ENCODE measurements around the gene ADAM15. TPM values are rescaled to one million over a fixed set of nuclear protein-coding genes. Genes with fewer than 3 reads are reported as not detected.

The ADAM15 gene
- total and polyA plus RNA-seq, 2 donors (not counting 1 experiment from before 2014, with no cell fraction given): 14.6 to 28.4 TPM

GRCh38 chr1:155039308-155039669, 11.8 kb upstream of the ADAM15 start:
- no peaks in the 10 kb centered on the region for H4K20me1 ChIP-seq (ENCODE audit: control insufficient read depth, insufficient read depth, low read length, poor library complexity, severe bottlenecking)
- no peaks in the 10 kb centered on the region for H3K4me1 Mint-ChIP-seq
- H3K4me1 ChIP-seq (ENCODE audit: control insufficient read depth in 2 of 2, insufficient read depth in 2 of 2, low read length in 2 of 2): no peaks in the 10 kb centered on the region
- H3K79me2 ChIP-seq (ENCODE audit: control insufficient read depth, insufficient read depth, low read length): no peaks in the 10 kb centered on the region
- no peak overlapping the region for H3K4me2 ChIP-seq (replicated peaks; ENCODE audit: low read depth, low read length, poor library complexity, severe bottlenecking)
- H3K4me3 Mint-ChIP-seq: no peak overlapping the region
- ChIA-PET CTCF (interaction anchor here (0.9 to 1.3 kb wide), 4 partner anchors 22 to 480 kb away, joined by 3 to 4 read pairs (median 3); no protein-coding TSS in a partner anchor), POLR2A (interaction anchor here (0.7 kb wide), 1 partner anchor 56 kb away, joined by 6 read pairs; the partner anchor contains the start of gene FLAD1)
- no peak for TF ChIP-seq EZH2 (IDR thresholded peaks at IDR 0.05; ENCODE audit: borderline replicate concordance, insufficient read depth, low read depth, low read length, poor library complexity, severe bottlenecking)
- TF ChIP-seq, protein P1, sequence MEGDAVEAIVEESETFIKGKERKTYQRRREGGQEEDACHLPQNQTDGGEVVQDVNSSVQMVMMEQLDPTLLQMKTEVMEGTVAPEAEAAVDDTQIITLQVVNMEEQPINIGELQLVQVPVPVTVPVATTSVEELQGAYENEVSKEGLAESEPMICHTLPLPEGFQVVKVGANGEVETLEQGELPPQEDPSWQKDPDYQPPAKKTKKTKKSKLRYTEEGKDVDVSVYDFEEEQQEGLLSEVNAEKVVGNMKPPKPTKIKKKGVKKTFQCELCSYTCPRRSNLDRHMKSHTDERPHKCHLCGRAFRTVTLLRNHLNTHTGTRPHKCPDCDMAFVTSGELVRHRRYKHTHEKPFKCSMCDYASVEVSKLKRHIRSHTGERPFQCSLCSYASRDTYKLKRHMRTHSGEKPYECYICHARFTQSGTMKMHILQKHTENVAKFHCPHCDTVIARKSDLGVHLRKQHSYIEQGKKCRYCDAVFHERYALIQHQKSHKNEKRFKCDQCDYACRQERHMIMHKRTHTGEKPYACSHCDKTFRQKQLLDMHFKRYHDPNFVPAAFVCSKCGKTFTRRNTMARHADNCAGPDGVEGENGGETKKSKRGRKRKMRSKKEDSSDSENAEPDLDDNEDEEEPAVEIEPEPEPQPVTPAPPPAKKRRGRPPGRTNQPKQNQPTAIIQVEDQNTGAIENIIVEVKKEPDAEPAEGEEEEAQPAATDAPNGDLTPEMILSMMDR (IDR thresholded peaks at IDR 0.05): no peak
- H3K9ac ChIP-seq (ENCODE audit: low read length): no peak overlapping the region
- WGBS (ENCODE audit: insufficient coverage): 50% methylated on average over 2 of the region's 4 CpGs
- intact Hi-C loops (cut with micrococcal nuclease): no loop called here
- no peak overlapping the region for H2AFZ ChIP-seq (ENCODE audit: insufficient read depth, low read depth, low read length, poor library complexity, severe bottlenecking)
- DNase-seq: no peak
- H3K9me3 ChIP-seq (ENCODE audit: control extremely low read depth in 1 of 3, control insufficient read depth in 2 of 3, insufficient read depth in 1 of 3, low read length in 2 of 3): no peaks in the 10 kb centered on the region
- no peak overlapping the region for H3K27ac Mint-ChIP-seq
- peaks cover 14% of the 10 kb centered on the region for H3K27me3 Mint-ChIP-seq
- H3K36me3 ChIP-seq (replicated peaks in 1 of 2; ENCODE audit: control extremely low read depth in 1 of 2, control insufficient read depth in 1 of 2, extremely low read depth in 1 of 2, insufficient read depth in 2 of 2, low read length in 1 of 2): no peaks in the 10 kb centered on the region
- ATAC-seq (ENCODE audit: low read depth): no peak
- no peaks in the 10 kb centered on the region for H3K9me3 Mint-ChIP-seq (ENCODE audit: insufficient read depth)
- no peak overlapping the region for H3K27ac ChIP-seq (ENCODE audit: low read length in 2 of 2)
- peaks cover 0 to 17% (median 0%) of the 10 kb centered on the region in 4 experiments for H3K27me3 ChIP-seq (replicated peaks in 1 of 4; ENCODE audit: control extremely low read depth in 1 of 4, control insufficient read depth in 3 of 4, insufficient read depth in 4 of 4, low read length in 3 of 4)
- no peak overlapping the region for H3K4me3 ChIP-seq (ENCODE audit: control extremely low read depth in 1 of 5, extremely low read depth in 1 of 5, insufficient read depth in 1 of 5, low read depth in 2 of 5, low read length in 4 of 5)

DNA sequence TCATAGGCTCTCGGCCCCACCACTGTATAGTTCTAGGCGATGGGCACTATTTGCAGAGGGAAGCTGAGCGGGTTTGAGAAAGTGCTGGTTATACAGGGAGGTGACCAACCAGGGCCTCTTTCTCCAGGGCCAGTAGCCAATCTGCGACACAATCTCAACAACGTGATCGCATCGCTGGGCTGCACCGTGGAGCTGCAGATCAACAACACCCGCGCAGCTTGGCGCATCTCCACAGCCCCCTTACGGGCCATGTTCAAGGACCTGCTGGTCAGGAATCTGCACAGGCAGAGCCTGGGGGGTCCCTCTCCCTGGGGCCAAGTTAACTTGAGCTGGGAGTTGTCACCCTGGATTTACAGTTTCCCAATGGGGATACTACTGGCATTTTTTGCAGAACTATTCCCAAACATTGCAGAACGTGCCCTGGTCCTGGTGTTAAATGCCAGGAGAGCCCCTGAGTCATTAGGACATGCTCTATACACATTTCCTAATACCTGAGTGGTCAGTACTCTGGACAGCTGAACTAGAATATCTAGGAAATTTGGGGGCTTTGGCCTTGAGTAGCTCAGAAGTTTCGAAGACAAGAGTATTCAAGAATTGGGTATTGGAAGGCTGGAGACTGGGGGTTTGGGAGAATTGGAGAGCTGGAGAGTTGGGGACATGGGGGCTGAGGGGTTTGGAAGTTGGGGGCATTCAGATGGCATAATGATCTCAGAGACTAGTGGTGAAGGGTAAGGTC, 10.6 kb upstream of the ADAM15 start:
- H3K4me2 ChIP-seq (replicated peaks; ENCODE audit: low read depth, low read length, poor library complexity, severe bottlenecking): no peak overlapping the region
- ChIA-PET CTCF (interaction anchor here (1.0 to 16.6 kb wide), 7 partner anchors 10 to 104 kb away, joined by 3 to 370 read pairs (median 6); partner anchors contain the start of genes ADAM15, EFNA4, PBXIP1 and PMVK), POLR2A (no interaction called here)
- Mint-ChIP-seq H3K27me3 (peaks cover 14% of the 10 kb centered on the region), H3K4me1 (peaks cover 7% of the 10 kb centered on the region), H3K27ac (no peak overlapping the region), H3K4me3 (no peak overlapping the region), H3K9me3 (ENCODE audit: insufficient read depth) (no peaks in the 10 kb centered on the region)
- no peak overlapping the region for H3K9ac ChIP-seq (ENCODE audit: low read length)
- no peak for ATAC-seq (ENCODE audit: low read depth)
- intact Hi-C loops (cut with micrococcal nuclease): no loop called here
- no peaks in the 10 kb centered on the region for H3K79me2 ChIP-seq (ENCODE audit: control insufficient read depth, insufficient read depth, low read length)
- H2AFZ ChIP-seq (ENCODE audit: insufficient read depth, low read depth, low read length, poor library complexity, severe bottlenecking): no peak overlapping the region
- no peak overlapping the region for H3K4me3 ChIP-seq (ENCODE audit: control extremely low read depth in 1 of 5, extremely low read depth in 1 of 5, insufficient read depth in 1 of 5, low read depth in 2 of 5, low read length in 4 of 5)
- 95% methylated on average over 13 of the region's 14 CpGs for WGBS (ENCODE audit: insufficient coverage)
- H3K9me3 ChIP-seq (ENCODE audit: control extremely low read depth in 1 of 3, control insufficient read depth in 2 of 3, insufficient read depth in 1 of 3, low read length in 2 of 3): no peaks in the 10 kb centered on the region
- no peak overlapping the region for H3K27ac ChIP-seq (ENCODE audit: low read length in 2 of 2)
- no peaks in the 10 kb centered on the region for H3K4me1 ChIP-seq (ENCODE audit: control insufficient read depth in 2 of 2, insufficient read depth in 2 of 2, low read length in 2 of 2)
- no peaks in the 10 kb centered on the region for H3K36me3 ChIP-seq (replicated peaks in 1 of 2; ENCODE audit: control extremely low read depth in 1 of 2, control insufficient read depth in 1 of 2, extremely low read depth in 1 of 2, insufficient read depth in 2 of 2, low read length in 1 of 2)
- DNase-seq: no peak
- H4K20me1 ChIP-seq (ENCODE audit: control insufficient read depth, insufficient read depth, low read length, poor library complexity, severe bottlenecking): no peaks in the 10 kb centered on the region
- TF ChIP-seq EZH2 (IDR thresholded peaks at IDR 0.05; ENCODE audit: borderline replicate concordance, insufficient read depth, low read depth, low read length, poor library complexity, severe bottlenecking): no peak
- TF ChIP-seq, protein P1 (IDR thresholded peaks at IDR 0.05): no peak
- H3K27me3 ChIP-seq (replicated peaks in 1 of 4; ENCODE audit: control extremely low read depth in 1 of 4, control insufficient read depth in 3 of 4, insufficient read depth in 4 of 4, low read length in 3 of 4): peaks cover 0 to 17% (median 0%) of the 10 kb centered on the region in 4 experiments
